ENCODE data around the gene DAB2IP.

The DAB2IP gene

DNA sequence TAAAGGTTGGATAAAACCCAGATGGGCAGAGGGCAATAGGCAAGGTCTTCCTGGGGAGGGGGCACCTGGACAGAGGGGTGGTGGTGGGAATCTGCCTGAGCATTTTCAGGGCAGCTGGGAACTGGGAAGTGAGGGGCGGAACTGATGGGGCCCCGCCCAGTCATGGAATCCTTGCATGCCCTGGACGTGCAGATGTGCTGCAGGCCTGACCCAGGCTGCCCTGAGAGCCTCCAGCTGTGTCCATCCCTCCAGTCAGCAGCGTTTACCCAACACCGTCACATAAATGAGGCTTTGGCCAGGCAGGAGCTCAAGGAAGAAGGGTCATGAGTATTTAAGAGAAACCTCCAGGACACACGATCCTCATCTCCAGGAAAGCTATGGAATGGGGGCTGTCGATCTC is 70.3 kb downstream of the DAB2IP start:
- Mint-ChIP-seq H3K4me3 (no peak overlapping the region), H3K27ac (peak overlapping the region; percentile 25 to 72 (median 38)), H3K9me3 (no peaks in the 10 kb centered on the region), H3K4me1 (peaks cover 77% of the 10 kb centered on the region), H3K36me3 (ENCODE audit: low read depth) (no peaks in the 10 kb centered on the region), H3K27me3 (ENCODE audit: low read depth) (no peaks in the 10 kb centered on the region)
- TF ChIP-seq, protein P1, sequence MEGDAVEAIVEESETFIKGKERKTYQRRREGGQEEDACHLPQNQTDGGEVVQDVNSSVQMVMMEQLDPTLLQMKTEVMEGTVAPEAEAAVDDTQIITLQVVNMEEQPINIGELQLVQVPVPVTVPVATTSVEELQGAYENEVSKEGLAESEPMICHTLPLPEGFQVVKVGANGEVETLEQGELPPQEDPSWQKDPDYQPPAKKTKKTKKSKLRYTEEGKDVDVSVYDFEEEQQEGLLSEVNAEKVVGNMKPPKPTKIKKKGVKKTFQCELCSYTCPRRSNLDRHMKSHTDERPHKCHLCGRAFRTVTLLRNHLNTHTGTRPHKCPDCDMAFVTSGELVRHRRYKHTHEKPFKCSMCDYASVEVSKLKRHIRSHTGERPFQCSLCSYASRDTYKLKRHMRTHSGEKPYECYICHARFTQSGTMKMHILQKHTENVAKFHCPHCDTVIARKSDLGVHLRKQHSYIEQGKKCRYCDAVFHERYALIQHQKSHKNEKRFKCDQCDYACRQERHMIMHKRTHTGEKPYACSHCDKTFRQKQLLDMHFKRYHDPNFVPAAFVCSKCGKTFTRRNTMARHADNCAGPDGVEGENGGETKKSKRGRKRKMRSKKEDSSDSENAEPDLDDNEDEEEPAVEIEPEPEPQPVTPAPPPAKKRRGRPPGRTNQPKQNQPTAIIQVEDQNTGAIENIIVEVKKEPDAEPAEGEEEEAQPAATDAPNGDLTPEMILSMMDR (IDR thresholded peaks at IDR 0.05; ENCODE audit: unreplicated experiment in 3 of 3) = no peak

DNA sequence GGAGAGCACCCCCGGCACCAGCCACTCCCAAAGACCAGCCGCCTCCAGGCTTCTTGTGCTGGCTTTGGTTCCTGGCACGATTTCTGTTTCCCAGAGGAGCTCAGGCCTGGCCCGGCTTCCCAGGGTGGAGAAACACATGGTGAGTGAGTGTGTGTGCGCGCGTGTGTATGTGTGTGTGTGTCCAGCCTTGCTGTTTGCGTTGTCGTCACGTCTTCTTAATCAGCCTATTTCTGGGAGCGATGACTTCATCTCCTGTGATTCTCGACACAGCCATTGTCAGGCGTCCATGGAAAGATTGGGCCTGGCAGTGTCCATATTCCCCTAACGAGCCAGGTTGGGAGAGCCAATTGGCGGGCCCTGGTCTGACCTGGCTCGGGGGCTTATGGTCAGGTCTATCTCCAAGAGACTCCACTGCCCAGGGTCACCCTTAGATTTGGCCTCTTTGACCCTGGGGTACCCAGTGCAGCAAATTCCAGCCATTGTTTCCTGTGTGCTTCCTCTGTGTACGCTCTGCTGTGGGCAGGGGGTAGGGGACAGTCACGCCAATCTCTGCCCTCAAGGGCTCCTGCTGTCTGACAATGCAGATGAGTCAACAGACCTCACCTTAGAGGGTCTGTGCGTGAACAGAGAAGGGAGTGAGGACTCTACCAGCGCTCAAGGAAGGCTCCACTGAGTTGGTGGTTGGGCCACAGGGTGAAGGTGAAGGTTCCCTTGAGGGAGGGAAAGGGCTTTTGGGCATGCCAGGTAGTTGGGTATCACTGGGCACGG is 73.8 kb downstream of the DAB2IP start:
- Mint-ChIP-seq H3K9me3 (no peaks in the 10 kb centered on the region), H3K27ac (peak overlapping the region; percentile 6 to 71 (median 37)), H3K4me3 (no peak overlapping the region), H3K36me3 (ENCODE audit: low read depth) (no peaks in the 10 kb centered on the region), H3K27me3 (ENCODE audit: low read depth) (no peaks in the 10 kb centered on the region), H3K4me1 (peaks cover 71% of the 10 kb centered on the region)
- TF ChIP-seq, protein P1 (IDR thresholded peaks at IDR 0.05; ENCODE audit: unreplicated experiment in 3 of 3) = no peak

DNA sequence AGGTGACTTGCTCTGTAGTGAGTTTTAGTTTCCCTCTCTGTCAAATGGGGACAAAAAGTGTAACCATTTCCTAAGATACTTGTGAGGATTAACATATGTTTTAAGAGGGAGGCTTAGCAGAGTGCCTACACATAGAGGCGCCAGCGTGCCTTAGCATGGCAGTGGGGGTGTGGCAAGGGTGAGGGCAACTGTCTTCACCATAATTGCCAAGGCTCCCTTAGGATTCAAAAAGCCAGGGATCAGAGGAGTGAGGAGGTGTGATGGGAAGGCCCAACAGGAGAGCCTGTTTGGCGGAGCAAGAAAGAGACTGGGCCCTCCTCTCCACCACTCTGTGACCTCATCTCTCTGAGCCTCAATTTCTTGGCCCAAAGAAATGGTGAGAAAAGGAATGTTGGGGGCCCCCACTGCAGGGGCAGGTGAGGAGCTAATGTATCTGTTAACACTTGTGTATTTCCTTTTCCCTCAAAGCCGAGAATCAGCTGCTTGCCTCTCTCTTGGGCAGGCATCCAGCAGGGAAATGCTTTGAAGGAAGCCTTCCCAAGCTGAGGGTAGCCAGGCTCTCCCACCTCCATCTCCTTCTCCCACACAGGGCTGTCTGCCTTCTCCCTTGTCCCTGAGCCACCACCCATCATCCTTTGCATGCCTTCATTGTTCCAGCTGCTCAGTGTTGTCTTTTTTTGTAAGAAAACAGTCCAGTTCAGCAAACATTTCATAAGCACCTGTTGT is 76.0 kb downstream of the DAB2IP start:
- Mint-ChIP-seq H3K9me3 (no peaks in the 10 kb centered on the region), H3K27me3 (ENCODE audit: low read depth) (no peaks in the 10 kb centered on the region), H3K4me1 (peaks cover 64% of the 10 kb centered on the region), H3K27ac (peak overlapping the region; percentile 18 to 64 (median 36)), H3K4me3 (no peak overlapping the region), H3K36me3 (ENCODE audit: low read depth) (no peaks in the 10 kb centered on the region)
- TF ChIP-seq, protein P1 (IDR thresholded peaks at IDR 0.05; ENCODE audit: unreplicated experiment in 3 of 3) = no peak

DNA sequence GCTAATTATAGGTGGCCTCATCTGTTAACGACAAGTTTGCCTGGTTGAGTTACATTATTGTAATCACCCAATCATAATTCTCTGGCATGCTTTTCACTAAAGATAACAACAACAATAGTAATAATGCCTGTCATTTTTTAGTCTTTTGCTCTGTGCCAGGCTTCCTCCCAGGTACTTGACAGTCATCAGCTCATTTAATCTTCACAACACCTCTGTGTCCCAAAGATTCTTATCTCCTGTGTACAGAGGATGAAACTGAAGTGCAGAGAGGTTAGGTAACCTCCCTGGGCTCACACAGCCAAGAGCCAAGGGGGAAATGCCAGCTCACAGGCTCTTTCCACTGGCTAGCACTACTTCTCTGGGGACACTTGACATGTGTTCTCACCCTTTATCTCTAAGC is 77.5 kb downstream of the DAB2IP start:
- Mint-ChIP-seq H3K36me3 (ENCODE audit: low read depth) (no peaks in the 10 kb centered on the region), H3K27me3 (ENCODE audit: low read depth) (no peaks in the 10 kb centered on the region), H3K4me1 (peaks cover 69% of the 10 kb centered on the region), H3K27ac (no peak overlapping the region), H3K4me3 (no peak overlapping the region), H3K9me3 (no peaks in the 10 kb centered on the region)
- TF ChIP-seq, protein P1 (IDR thresholded peaks at IDR 0.05; ENCODE audit: unreplicated experiment in 3 of 3) = no peak

DNA sequence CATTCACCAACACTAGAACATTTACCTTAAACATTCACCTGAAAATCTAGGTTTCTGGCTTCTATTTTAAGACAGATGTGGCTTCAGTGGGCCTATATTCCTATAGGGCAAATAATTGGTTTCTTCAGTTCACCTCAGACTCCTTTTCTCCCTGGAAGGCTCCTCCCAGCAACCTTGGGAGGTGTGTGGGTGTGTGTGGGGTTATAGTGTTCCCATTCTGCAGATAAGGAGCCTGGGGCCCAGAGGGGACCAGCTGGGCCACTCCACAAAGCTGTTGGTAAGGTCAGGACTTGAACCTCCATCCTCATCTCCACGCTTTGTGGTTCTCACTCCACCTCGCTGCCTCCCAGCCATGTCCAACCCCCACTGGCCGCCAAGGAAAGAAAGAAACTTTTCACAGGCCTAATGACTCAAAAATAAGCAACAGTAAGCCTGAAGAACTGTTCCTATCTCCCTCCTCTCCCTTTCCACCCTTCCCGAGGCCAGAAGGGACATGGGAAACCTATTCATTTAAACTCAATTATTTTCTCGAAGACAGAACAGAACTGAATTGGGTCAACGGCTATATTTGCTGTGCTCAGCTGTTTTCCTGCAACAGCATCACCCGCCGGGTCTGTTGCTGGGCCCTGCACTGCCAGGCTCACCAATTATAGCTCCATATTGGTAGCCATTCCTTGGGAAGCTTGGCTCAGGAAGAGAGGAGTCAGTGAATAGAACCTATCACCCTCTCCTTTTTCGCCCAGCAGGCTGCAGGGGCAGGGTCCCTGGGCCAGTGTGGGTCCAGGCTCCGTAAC is 78.5 kb downstream of the DAB2IP start:
- Mint-ChIP-seq H3K9me3 (no peaks in the 10 kb centered on the region), H3K27ac (no peak overlapping the region)

More for the DNA sequence above, 78.5 kb downstream of the DAB2IP start:
- TF ChIP-seq, protein P1 (IDR thresholded peaks at IDR 0.05; ENCODE audit: unreplicated experiment in 3 of 3) = no peak
- Mint-ChIP-seq H3K36me3 (ENCODE audit: low read depth) (no peaks in the 10 kb centered on the region), H3K4me3 (no peak overlapping the region), H3K27me3 (ENCODE audit: low read depth) (no peaks in the 10 kb centered on the region), H3K4me1 (peaks cover 68% of the 10 kb centered on the region)

All from nephron (organoid).